Right lobe of liver (tissue), 4 donors: ENCODE data around the gene RIPK3.

Source experiments
- CTCF ChIP-seq, 4 donors: fragments of 200-600 bp in 3 of 4; fragments of 450-650 bp in 1 of 4; IDR thresholded peaks; one replicate each; pipeline versions ENCODE4 v1.5.1 to v1.8.0; 2016 to 2022; ENCODE audit warnings: antibody characterized with exemption in 4 of 4, mild to moderate bottlenecking in 2 of 4
- POLR2A ChIP-seq: fragments of 450-650 bp; IDR thresholded peaks from one replicate; pipeline ENCODE4 v1.6.1; 2017; ENCODE audit warnings: antibody characterized with exemption, mild to moderate bottlenecking
- donor health status: DM: no; HTN: no; CAD: no.
- donor health status: DM: no; HTN: no; CAD: no.
- donor health status: DM: no; HTN: yes; CAD: no.

DNA sequence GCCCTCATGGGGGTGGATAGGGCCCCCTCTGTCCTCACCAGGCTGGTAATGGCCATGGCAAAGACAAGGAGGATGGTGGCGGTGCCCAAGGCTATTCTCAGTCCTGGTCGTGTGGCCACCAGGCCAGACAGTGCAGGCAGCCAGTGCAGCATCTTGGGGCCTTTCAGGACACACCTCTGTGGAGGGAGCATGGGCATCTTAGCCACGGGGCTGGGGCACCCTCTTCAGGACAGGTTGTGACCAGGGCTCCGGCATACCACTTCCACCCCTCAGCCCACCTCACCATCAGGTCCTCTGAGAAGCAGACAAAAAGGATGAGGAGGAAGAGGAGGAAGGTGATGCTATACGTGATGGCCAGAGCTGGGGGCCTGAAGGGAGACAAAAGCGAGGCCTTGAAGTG lies 15.8 kb downstream of the RIPK3 start:
- TF ChIP-seq CTCF (IDR thresholded peaks at IDR 0.05): no peak
- TF ChIP-seq POLR2A: no peak
